Parathyroid adenoma (tissue), 2 donors: Measurements from ENCODE around the gene RRP36.

Experiments used
- H2AFZ ChIP-seq: fragments of 300-600 bp; sonication (generic); one replicate; pipeline ENCODE4 v1.7.0; 2017; ENCODE audit warnings: antibody characterized with exemption, mild to moderate bottlenecking
- H3K27ac ChIP-seq: fragments of 300-600 bp; sonication (generic); one replicate; pipeline ENCODE4 v1.7.0; 2017
- H3K27me3 ChIP-seq: fragments of 300-600 bp; sonication (generic); one replicate; pipeline ENCODE4 v1.7.0; 2017; ENCODE audit warnings: low read length; ENCODE audit not compliant: control insufficient read depth, insufficient read depth
- H3K36me3 ChIP-seq: fragments of 300-600 bp; sonication (generic); one replicate; pipeline ENCODE4 v1.7.0; 2017; ENCODE audit warnings: low read length; ENCODE audit not compliant: control insufficient read depth, insufficient read depth
- H3K4me1 ChIP-seq: fragments of 300-600 bp; sonication (generic); one replicate; pipeline ENCODE4 v1.7.0; 2017; ENCODE audit warnings: control low read depth
- H3K4me2 ChIP-seq: fragments of 300-600 bp; sonication (generic); one replicate; pipeline ENCODE4 v1.7.0; 2017; ENCODE audit warnings: low read length
- H3K4me3 ChIP-seq: fragments of 300-600 bp; sonication (generic); one replicate; pipeline ENCODE4 v1.7.0; 2017; ENCODE audit warnings: low read depth, low read length
- H3K79me2 ChIP-seq: fragments of 300-600 bp; sonication (generic); one replicate; pipeline ENCODE4 v1.7.0; 2017; ENCODE audit warnings: control low read depth
- H3K9ac ChIP-seq: fragments of 300-600 bp; sonication (generic); one replicate; pipeline ENCODE4 v1.7.0; 2017; ENCODE audit warnings: mild to moderate bottlenecking
- H3K9me3 ChIP-seq: fragments of 300-600 bp; sonication (generic); one replicate; pipeline ENCODE4 v1.7.0; 2017; ENCODE audit warnings: low read length; ENCODE audit not compliant: control insufficient read depth
- CTCF ChIP-seq: fragments of 300-600 bp; sonication (generic); IDR thresholded peaks from one replicate; pipeline ENCODE4 v1.7.0; 2017; ENCODE audit warnings: antibody characterized with exemption, mild to moderate bottlenecking
- donor health status: primary hyperparathyroidism.

RRP36 gene

DNA sequence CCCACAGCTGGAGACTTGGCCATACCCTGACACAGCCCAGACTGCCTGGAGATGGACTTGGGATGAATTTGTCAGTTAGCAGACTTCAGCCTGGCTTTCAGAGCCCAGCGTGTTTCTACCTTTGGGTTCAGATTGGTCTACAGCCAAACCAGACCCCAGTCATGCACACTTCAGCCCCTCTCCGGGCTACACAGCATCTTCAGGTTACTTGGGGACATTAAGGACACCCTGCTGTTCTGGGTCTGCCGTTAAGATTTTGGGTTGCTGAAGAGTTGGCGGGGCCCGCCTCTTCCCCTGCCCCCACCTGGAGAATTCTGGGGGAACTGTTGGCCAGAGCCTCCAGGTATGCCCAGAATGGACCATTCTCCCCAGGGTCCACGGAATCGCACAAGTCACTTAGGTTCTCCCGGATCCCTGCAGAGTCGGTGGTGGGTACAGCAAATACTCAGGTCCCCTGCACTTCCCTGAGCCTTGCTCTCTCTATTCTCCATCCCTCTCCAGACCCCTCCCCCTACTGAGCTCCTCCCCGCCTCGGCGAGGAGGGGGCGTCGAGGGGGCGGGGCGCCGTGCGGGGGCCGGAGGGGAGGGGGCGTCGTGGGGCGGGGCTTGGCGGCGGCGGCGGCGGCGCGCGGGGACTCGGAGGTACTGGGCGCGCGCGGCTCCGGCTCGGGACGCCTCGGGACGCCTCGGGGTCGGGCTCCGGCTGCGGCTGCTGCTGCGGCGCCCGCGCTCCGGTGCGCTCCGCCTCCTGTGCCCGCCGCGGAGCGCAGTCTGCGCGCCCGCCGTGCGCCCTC lies 54.4 kb downstream of the RRP36 start, which contains the start of gene PTK7:
Gene PTK7, plus strand, starts transcription at position 645 of the 794 bp plus-strand sequence. CDS start 175 bp downstream, outside the sequence.
- no peak for TF ChIP-seq CTCF
- Histone ChIP-seq H3K4me2 (peak within 1 kb of the TSS; percentile 92), H3K4me1 (peaks cover 9% of the 10 kb centered on the region), H3K9ac (peak within 1 kb of the TSS; percentile 72), H2AFZ (peak within 1 kb of the TSS; percentile 95), H3K4me3 (peak within 1 kb of the TSS; percentile 72), H3K79me2 (peaks cover 16% of the 10 kb centered on the region), H3K9me3 (no peaks in the 10 kb centered on the region), H3K27ac (no peak within 1 kb of the TSS), H3K36me3 (no peaks in the 10 kb centered on the region), H3K27me3 (no peaks in the 10 kb centered on the region)

GRCh38 chr6:43076464-43077332 lies 55.3 kb downstream of the RRP36 start:
- Histone ChIP-seq H3K27ac (no peak overlapping the region), H3K79me2 (peaks cover 16% of the 10 kb centered on the region), H3K4me3 (peak overlapping the region; percentile 72), H2AFZ (peak overlapping the region; percentile 95), H3K9ac (peak overlapping the region; percentile 72), H3K4me2 (peak overlapping the region; percentile 92), H3K9me3 (no peaks in the 10 kb centered on the region), H3K36me3 (no peaks in the 10 kb centered on the region), H3K4me1 (peaks cover 9% of the 10 kb centered on the region), H3K27me3 (no peaks in the 10 kb centered on the region)
- TF ChIP-seq CTCF: no peak

- peak overlapping the region; percentile 72 for H3K9ac ChIP-seq
- TF ChIP-seq CTCF: no peak
These were observed 55.9 kb downstream of the RRP36 start for GRCh38 chr6:43077333-43077809.

GRCh38 chr6:43077981-43078511 lies 56.6 kb downstream of the RRP36 start:
- Histone ChIP-seq H3K79me2 (peaks cover 16% of the 10 kb centered on the region), H3K27ac (no peak overlapping the region), H2AFZ (no peak overlapping the region), H3K4me1 (peaks cover 9% of the 10 kb centered on the region), H3K4me2 (no peak overlapping the region), H3K36me3 (no peaks in the 10 kb centered on the region), H3K27me3 (no peaks in the 10 kb centered on the region), H3K9ac (no peak overlapping the region), H3K4me3 (no peak overlapping the region), H3K9me3 (no peaks in the 10 kb centered on the region)
- no peak for TF ChIP-seq CTCF

More at GRCh38 chr6:43077333-43077809, 55.9 kb downstream of the RRP36 start:
- Histone ChIP-seq H3K4me1 (peaks cover 9% of the 10 kb centered on the region), H3K27me3 (no peaks in the 10 kb centered on the region), H3K79me2 (peaks cover 16% of the 10 kb centered on the region), H3K36me3 (no peaks in the 10 kb centered on the region), H3K9me3 (no peaks in the 10 kb centered on the region), H3K4me3 (peak overlapping the region; percentile 72), H2AFZ (peak overlapping the region; percentile 95), H3K4me2 (peak overlapping the region; percentile 92), H3K27ac (no peak overlapping the region)
